ENCODE measurements around the gene SUN2. TPM values are rescaled to one million over a fixed set of nuclear protein-coding genes. Genes with fewer than 3 reads are reported as not detected.

SUN2 gene
- total and polyA plus RNA-seq, 2 donors (not counting 3 experiments of a cell fraction or from before 2014, with no cell fraction given), result 76.7 to 133 TPM

DNA sequence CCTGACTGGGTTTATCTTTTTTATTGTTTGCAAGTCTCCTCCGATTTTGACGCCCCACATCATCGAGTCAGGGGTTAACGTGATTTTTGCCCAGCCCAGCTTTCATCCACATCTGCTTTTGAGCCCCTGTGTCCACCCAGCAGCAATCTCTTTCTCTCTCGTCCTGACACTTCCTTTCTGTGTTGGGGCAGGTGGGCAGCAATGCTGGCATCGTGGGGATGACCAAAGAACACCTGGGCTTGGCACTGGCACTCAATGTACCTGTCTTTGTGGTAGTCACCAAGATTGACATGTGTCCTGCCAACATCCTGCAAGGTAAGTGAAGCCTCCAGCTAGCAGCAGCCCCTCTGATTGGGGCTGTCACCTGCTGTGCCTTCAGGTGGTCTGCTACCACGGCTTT, 34.2 kb downstream of the SUN2 start:
- TF ChIP-seq JUN (IDR thresholded peaks at IDR 0.05; ENCODE audit: borderline replicate concordance, insufficient read depth, insufficient read length, low read depth), result no peak
- CTCF ChIA-PET, result interaction anchor here (0.5 kb wide), 1 partner anchor 282 kb away, joined by 3 read pairs; no protein-coding TSS in a partner anchor
- no peak overlapping the region for H3K9ac ChIP-seq (replicated peaks; ENCODE audit: extremely low read depth, insufficient read depth, low read length)
- peaks cover 10% of the 10 kb centered on the region for H3K4me1 ChIP-seq (ENCODE audit: control insufficient read depth, extremely low read depth, insufficient read depth, low read length)
- H3K79me2 ChIP-seq (ENCODE audit: control insufficient read depth, insufficient read depth, low read length), result no peaks in the 10 kb centered on the region
- no peaks in the 10 kb centered on the region for H3K27me3 ChIP-seq (ENCODE audit: control insufficient read depth in 2 of 2, insufficient read depth in 2 of 2, low read length in 2 of 2)
- H3K9me3 ChIP-seq (replicated peaks; ENCODE audit: control insufficient read depth, insufficient read depth, low read length), result no peaks in the 10 kb centered on the region
- DNase-seq (ENCODE audit: low read depth, low spot score), result no peak
- no peak overlapping the region for H3K4me2 ChIP-seq (ENCODE audit: insufficient read depth, low read length)
- no peaks in the 10 kb centered on the region for H3K9me1 ChIP-seq (replicated peaks; ENCODE audit: control insufficient read depth, extremely low read depth, insufficient read depth, low read length)
- dilution Hi-C loops (cut with MboI; ENCODE audit: extremely low pct_ligation_motif_present, low sequenced_read_pairs) (no loop called here), intact Hi-C loops (cut with micrococcal nuclease) (no loop called here)
- peaks cover 2 to 26% of the 10 kb centered on the region in 2 experiments for H3K36me3 ChIP-seq (ENCODE audit: control insufficient read depth in 2 of 2, extremely low read depth in 1 of 2, insufficient read depth in 2 of 2, low read length in 2 of 2)
- no peak overlapping the region for H3K4me3 ChIP-seq (replicated peaks in 1 of 3; ENCODE audit: insufficient read depth in 1 of 3, low read depth in 1 of 3, low read length in 3 of 3)
- FAIRE-seq, result no peak
- H3K27ac ChIP-seq (ENCODE audit: insufficient read depth, low read depth, low read length), result no peak overlapping the region
- no peaks in the 10 kb centered on the region for H4K20me1 ChIP-seq (replicated peaks; ENCODE audit: control insufficient read depth, extremely low read depth, insufficient read depth, low read length)
- BruUV-seq (replicated peaks), result no TSS peak
- POLR2A ChIA-PET, result no interaction called here
- no peak overlapping the region for H2AFZ ChIP-seq (ENCODE audit: low read depth, low read length)

DNA sequence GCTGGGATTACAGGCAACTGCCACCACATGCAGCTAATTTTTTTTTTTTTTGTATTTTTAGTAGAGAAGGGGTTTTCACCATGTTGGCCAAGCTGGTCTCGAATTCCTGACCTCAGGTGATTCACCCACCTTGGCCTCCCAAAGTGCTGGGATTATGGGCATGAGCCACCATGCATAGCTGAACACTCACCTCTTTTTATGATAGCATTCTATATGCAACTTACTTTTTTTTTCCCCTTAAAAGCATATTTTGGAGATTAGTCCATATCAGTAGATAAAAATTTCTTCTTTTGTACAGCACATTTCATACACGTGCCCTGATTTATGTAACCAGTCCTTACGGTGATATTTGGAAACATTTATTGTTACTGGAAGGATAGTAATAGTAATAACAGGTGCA, 35.4 kb downstream of the SUN2 start:
- Histone ChIP-seq H3K9ac (replicated peaks; ENCODE audit: extremely low read depth, insufficient read depth, low read length) (no peak overlapping the region), H3K27me3 (ENCODE audit: control insufficient read depth in 2 of 2, insufficient read depth in 2 of 2, low read length in 2 of 2) (no peaks in the 10 kb centered on the region), H3K9me3 (replicated peaks; ENCODE audit: control insufficient read depth, insufficient read depth, low read length) (no peaks in the 10 kb centered on the region), H3K4me3 (replicated peaks in 1 of 3; ENCODE audit: insufficient read depth in 1 of 3, low read depth in 1 of 3, low read length in 3 of 3) (no peak overlapping the region), H3K79me2 (ENCODE audit: control insufficient read depth, insufficient read depth, low read length) (peaks cover 7% of the 10 kb centered on the region), H3K9me1 (replicated peaks; ENCODE audit: control insufficient read depth, extremely low read depth, insufficient read depth, low read length) (no peaks in the 10 kb centered on the region), H3K36me3 (ENCODE audit: control insufficient read depth in 2 of 2, extremely low read depth in 1 of 2, insufficient read depth in 2 of 2, low read length in 2 of 2) (peaks cover 0 to 23% of the 10 kb centered on the region in 2 experiments), H3K4me2 (ENCODE audit: insufficient read depth, low read length) (no peak overlapping the region), H3K27ac (ENCODE audit: insufficient read depth, low read depth, low read length) (no peak overlapping the region), H2AFZ (ENCODE audit: low read depth, low read length) (no peak overlapping the region), H3K4me1 (ENCODE audit: control insufficient read depth, extremely low read depth, insufficient read depth, low read length) (peaks cover 10% of the 10 kb centered on the region), H4K20me1 (replicated peaks; ENCODE audit: control insufficient read depth, extremely low read depth, insufficient read depth, low read length) (no peaks in the 10 kb centered on the region)
- intact Hi-C loops (cut with micrococcal nuclease), result no loop called here
- FAIRE-seq (no peak), DNase-seq (ENCODE audit: low read depth, low spot score) (no peak)
- ChIA-PET POLR2A (interaction anchor here (0.6 kb wide), 1 partner anchor 15 kb away, joined by 3 read pairs; the partner anchor contains the start of gene GTPBP1), CTCF (interaction anchor here (0.8 to 1.1 kb wide), 3 partner anchors 13 to 48 kb away, joined by 3 read pairs; no protein-coding TSS in a partner anchor)
- no TSS peak for BruUV-seq (replicated peaks)
- TF ChIP-seq FOS (IDR thresholded peaks at IDR 0.05; ENCODE audit: borderline replicate concordance, insufficient read depth, low read length), result no peak
- no peak for TF ChIP-seq GATA2 (IDR thresholded peaks at IDR 0.05; ENCODE audit: insufficient read depth, insufficient read length, low read depth, low read length)
- TF ChIP-seq, protein P1, sequence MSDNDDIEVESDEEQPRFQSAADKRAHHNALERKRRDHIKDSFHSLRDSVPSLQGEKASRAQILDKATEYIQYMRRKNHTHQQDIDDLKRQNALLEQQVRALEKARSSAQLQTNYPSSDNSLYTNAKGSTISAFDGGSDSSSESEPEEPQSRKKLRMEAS (IDR thresholded peaks at IDR 0.05; ENCODE audit: insufficient read depth, insufficient read length), result no peak
- TF ChIP-seq JUN (IDR thresholded peaks at IDR 0.05; ENCODE audit: borderline replicate concordance, insufficient read depth, insufficient read length, low read depth), result no peak
- no peak for TF ChIP-seq MYC (IDR thresholded peaks at IDR 0.05; ENCODE audit: low read depth, low read length)
- TF ChIP-seq, protein P2, sequence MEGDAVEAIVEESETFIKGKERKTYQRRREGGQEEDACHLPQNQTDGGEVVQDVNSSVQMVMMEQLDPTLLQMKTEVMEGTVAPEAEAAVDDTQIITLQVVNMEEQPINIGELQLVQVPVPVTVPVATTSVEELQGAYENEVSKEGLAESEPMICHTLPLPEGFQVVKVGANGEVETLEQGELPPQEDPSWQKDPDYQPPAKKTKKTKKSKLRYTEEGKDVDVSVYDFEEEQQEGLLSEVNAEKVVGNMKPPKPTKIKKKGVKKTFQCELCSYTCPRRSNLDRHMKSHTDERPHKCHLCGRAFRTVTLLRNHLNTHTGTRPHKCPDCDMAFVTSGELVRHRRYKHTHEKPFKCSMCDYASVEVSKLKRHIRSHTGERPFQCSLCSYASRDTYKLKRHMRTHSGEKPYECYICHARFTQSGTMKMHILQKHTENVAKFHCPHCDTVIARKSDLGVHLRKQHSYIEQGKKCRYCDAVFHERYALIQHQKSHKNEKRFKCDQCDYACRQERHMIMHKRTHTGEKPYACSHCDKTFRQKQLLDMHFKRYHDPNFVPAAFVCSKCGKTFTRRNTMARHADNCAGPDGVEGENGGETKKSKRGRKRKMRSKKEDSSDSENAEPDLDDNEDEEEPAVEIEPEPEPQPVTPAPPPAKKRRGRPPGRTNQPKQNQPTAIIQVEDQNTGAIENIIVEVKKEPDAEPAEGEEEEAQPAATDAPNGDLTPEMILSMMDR (IDR thresholded peaks at IDR 0.05; ENCODE audit: extremely low read depth in 1 of 2, insufficient read depth in 1 of 2, low read depth in 1 of 2, low read length in 2 of 2), result no peak
- no peak for TF ChIP-seq EZH2 (IDR thresholded peaks at IDR 0.05; ENCODE audit: borderline replicate concordance, low read depth, low read length, severe bottlenecking)
- TF ChIP-seq POLR2A (IDR thresholded peaks at IDR 0.05; ENCODE audit: low read depth, low read length), result no peak
- TF ChIP-seq POLR2AphosphoS5 (IDR thresholded peaks at IDR 0.05; ENCODE audit: insufficient read depth, low read depth, low read length), result no peak
- dilution Hi-C loops (cut with MboI; ENCODE audit: extremely low pct_ligation_motif_present, low sequenced_read_pairs), result no loop called here
